ENCODE results near the gene PPFIBP1. TPM values are rescaled to one million over a fixed set of nuclear protein-coding genes. Genes with fewer than 3 reads are reported as not detected.

The PPFIBP1 gene
- total RNA-seq, 4 donors from 2014 or later: 135 to 199 (median 167) TPM

DNA sequence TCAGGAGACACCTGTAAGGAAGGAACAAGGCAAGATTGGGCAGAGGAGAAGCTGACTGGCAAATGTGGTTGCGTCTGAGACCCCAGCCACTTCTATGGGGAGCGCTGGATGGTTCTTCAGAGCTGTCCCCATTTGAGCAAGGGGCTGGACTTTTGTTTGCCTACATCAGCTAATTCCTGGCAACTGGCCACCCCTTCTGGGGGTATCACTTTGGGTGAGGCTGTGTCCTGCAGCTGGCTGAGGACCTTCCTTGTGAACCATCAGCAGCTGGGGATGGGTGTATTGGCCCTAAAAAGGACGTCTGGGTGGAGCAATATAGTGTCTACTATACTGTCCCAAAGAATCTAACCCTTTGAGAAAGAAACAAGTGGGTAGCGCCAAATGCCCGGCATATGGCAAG lies 23.6 kb downstream of the PPFIBP1 start:
- no peak overlapping the region for H3K4me3 ChIP-seq (replicated peaks in 1 of 3)
- H3K36me3 ChIP-seq: no peaks in the 10 kb centered on the region
- TF ChIP-seq POLR2A (IDR thresholded peaks at IDR 0.05): no peak
- TF ChIP-seq, protein P1, sequence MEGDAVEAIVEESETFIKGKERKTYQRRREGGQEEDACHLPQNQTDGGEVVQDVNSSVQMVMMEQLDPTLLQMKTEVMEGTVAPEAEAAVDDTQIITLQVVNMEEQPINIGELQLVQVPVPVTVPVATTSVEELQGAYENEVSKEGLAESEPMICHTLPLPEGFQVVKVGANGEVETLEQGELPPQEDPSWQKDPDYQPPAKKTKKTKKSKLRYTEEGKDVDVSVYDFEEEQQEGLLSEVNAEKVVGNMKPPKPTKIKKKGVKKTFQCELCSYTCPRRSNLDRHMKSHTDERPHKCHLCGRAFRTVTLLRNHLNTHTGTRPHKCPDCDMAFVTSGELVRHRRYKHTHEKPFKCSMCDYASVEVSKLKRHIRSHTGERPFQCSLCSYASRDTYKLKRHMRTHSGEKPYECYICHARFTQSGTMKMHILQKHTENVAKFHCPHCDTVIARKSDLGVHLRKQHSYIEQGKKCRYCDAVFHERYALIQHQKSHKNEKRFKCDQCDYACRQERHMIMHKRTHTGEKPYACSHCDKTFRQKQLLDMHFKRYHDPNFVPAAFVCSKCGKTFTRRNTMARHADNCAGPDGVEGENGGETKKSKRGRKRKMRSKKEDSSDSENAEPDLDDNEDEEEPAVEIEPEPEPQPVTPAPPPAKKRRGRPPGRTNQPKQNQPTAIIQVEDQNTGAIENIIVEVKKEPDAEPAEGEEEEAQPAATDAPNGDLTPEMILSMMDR (IDR thresholded peaks at IDR 0.05): no peak
- intact Hi-C loops (cut with DNase I): no loop called here
- peaks cover 48 to 60% of the 10 kb centered on the region in 2 donors for H3K4me1 ChIP-seq
- WGBS, 2 donors: 95 to 99% methylated on average over 5 of the region's 5 CpGs
- DNase-seq: no peak
- H3K9me3 ChIP-seq: no peaks in the 10 kb centered on the region
- H3K27ac ChIP-seq: peak overlapping the region in 1 of 3 donors; percentile 77
- H3K27me3 ChIP-seq: no peaks in the 10 kb centered on the region

DNA sequence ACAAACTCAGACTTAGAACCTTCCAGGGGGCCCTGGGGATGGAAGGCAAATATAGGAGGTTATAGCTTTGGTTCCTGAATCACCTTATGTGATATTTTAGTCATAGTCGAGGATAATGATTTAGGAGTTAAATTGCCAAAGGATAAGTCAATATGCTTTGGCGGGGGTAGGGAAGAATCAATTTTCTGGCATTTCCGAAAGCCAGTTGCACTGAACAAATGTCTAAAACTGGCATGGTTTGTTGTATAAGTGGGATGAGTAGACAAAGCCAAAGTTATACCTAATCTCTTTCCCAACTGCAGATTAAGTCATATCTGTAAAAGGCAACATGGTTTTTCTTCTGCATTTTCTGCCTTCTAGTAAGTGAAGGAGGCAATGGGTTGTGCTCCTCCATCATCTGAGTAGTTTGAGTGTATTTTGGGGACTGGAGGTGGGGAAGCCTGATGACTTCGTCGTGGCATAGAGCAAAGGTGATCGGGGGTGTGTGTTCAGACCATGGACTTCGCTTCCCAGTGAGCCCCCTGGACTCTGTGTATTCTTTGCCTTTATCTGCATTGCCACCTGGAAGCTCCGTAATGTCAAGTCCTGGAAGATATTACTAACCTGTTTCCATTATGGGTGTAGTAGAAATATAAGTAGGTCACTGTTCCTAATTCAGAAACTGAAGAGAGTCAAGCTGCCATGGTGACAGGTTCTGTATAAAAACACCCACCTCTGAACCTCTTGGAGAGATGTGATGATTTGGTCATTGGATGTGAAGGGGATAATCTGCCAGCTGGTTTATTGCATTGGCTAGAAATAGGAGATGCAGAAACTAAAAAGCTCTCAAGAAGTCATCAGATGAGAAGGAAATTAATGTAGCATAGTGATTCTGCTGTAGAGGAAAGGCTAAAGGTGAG lies 24.5 kb downstream of the PPFIBP1 start:
- no peak for DNase-seq
- Histone ChIP-seq H3K36me3 (no peaks in the 10 kb centered on the region), H3K9me3 (no peaks in the 10 kb centered on the region), H3K4me3 (replicated peaks in 1 of 3) (no peak overlapping the region), H3K27me3 (no peaks in the 10 kb centered on the region), H3K27ac (peak overlapping the region; percentile 63 to 80 (median 77)), H3K4me1 (peaks cover 40 to 51% of the 10 kb centered on the region in 2 donors)
- 91 to 95% methylated on average over 8 of the region's 8 CpGs for WGBS, 2 donors
- intact Hi-C loops (cut with DNase I): no loop called here
- TF ChIP-seq POLR2A (IDR thresholded peaks at IDR 0.05): no peak
- TF ChIP-seq, protein P1 (IDR thresholded peaks at IDR 0.05): no peak

DNA sequence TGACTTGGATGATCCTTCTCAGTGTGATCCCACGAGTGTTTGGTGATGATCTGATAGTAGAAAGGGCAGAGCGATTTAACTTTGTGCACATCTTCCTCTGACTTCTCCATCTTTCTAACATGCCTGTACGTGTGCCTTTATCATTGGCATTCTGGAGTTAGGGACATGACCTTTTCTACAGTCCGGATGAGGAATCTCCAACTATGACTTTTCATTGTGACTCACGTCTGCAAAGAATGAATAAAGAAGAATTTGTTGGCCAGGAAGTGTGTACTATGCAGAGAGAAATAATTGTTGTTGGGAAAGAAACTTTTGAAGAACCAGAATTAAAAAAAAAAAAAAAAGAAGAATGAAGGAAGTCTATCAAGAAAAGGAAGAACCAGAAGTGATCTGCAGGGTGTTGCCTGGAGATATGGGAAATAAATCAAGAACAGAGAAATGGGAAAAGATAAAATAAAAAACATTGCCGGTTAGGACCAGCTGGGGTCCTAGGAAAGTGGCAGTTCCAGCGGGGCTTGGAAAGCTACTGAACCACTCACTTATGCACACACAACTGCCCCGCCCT lies 25.3 kb downstream of the PPFIBP1 start:
- no peak overlapping the region for H3K4me3 ChIP-seq (replicated peaks in 1 of 3)
- WGBS, 2 donors: 29 to 33% methylated on average over 8 of the region's 8 CpGs

DNA sequence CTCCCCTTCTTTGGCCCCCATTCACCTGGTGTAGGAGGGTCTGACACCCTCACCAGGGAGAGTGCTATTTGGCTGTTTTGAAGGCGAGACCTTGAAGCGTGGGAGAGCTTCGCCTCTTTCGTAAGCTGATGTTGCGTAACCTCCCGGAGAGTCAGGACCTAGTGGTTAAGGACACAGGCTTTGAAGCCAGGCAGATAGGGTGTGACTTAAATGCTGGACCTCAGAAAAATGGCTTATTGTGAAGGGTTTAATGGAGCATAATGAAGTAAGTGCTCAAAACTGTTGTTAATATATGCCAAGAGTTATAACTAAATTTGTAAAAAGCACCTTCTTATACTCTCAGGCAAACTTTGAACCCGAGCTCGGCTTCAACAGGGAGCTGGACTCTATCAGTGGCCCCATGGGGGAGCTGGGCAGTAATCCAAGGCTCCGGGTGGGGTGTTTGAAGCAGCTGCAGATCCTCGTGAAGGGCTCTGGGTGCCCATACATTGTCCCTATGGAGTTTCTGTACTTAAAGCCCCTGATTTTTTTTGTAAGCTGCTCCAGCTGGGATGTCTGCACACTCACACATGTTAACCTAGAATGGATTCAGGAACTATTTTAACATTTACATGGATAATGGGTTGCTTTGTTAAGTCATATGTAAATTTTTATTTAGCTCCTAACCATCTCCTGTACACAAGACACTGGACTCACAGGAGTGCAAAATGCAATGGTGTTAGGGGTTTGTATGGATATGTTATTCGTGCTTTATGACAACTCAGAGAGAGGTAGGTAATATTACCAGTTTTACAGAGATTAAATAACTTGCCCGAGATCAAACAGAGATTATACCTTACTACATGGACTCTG lies 26.0 kb downstream of the PPFIBP1 start:
- DNase-seq: peak; percentile 88 to 89
- WGBS, 2 donors: 23 to 25% methylated on average over 12 of the region's 12 CpGs
- H3K4me1 ChIP-seq: peaks cover 43 to 62% of the 10 kb centered on the region in 2 donors
- no peaks in the 10 kb centered on the region for H3K9me3 ChIP-seq
- H3K4me3 ChIP-seq (replicated peaks in 1 of 3): no peak overlapping the region
- H3K27ac ChIP-seq: peak overlapping the region; percentile 63 to 80 (median 77)
- TF ChIP-seq POLR2A (IDR thresholded peaks at IDR 0.05): peak in 1 of 2 donors; percentile 32
- TF ChIP-seq, protein P1 (IDR thresholded peaks at IDR 0.05): no peak
- no peaks in the 10 kb centered on the region for H3K36me3 ChIP-seq
- intact Hi-C loops (cut with DNase I): no loop called here
- H3K27me3 ChIP-seq: no peaks in the 10 kb centered on the region

More for the DNA sequence above, 25.3 kb downstream of the PPFIBP1 start:
- no peak for TF ChIP-seq POLR2A (IDR thresholded peaks at IDR 0.05)
- TF ChIP-seq, protein P1 (IDR thresholded peaks at IDR 0.05): no peak
- no peak for DNase-seq
- Histone ChIP-seq H3K4me1 (peaks cover 40 to 57% of the 10 kb centered on the region in 2 donors), H3K27me3 (no peaks in the 10 kb centered on the region), H3K27ac (peak overlapping the region; percentile 63 to 80 (median 77)), H3K9me3 (no peaks in the 10 kb centered on the region), H3K36me3 (no peaks in the 10 kb centered on the region)
- intact Hi-C loops (cut with DNase I): no loop called here
